GM21528 (cell line): ENCODE measurements around the gene ANAPC7.
A peak's percentile ranks its signal among the peaks of the same experiment; 100 is the strongest.
"Not testable (repeated sequence)": the region's sequence is repeated elsewhere in the genome, so short reads cannot be mapped to it uniquely, and the experiment has no call there.

ENCODE experiments used
- ATAC-seq: cut with Tn5 transposase; IDR thresholded peaks from one replicate; pipeline ENCODE4 v1.9.1; 2021; ENCODE audit warnings: mild to moderate bottlenecking, moderate library complexity; ENCODE audit not compliant: unreplicated experiment, low FRiP score

ANAPC7 gene

GRCh38 chr12:110378131-110378790 lies 25.2 kb downstream of the ANAPC7 start:
- not testable (repeated sequence) for ATAC-seq

DNA sequence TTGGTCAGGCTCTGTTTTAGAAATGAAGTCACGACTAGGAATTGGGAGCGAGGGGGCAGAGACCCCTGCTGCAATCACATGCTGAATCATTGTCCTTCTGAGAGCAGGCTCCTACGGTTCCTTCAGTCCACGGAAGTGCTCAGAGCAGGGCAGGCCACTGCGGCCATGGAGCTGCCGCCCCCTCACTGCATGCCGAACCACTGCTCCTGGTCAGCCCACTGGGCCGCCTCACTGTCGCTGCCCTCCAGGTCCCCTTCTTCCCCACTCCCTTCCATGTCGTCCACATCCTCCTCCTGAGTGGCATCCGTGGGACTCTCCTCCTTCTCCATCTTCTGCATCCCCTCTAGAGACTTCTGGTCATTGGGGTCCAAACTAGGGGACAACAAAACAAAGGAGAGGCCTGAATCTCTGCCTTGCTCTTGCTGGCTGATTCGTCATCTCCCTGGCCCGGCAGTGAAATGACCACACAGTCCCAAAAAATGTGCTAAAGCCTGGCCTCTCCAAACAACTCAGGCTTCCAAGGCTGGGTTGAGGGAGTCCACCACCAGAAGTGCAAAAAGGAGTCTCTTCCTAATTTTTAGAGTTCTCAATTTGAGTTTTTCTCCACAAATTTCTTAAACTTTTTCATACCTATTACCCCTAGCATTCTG lies 29.4 kb downstream of the ANAPC7 start:
- ATAC-seq = no peak

DNA sequence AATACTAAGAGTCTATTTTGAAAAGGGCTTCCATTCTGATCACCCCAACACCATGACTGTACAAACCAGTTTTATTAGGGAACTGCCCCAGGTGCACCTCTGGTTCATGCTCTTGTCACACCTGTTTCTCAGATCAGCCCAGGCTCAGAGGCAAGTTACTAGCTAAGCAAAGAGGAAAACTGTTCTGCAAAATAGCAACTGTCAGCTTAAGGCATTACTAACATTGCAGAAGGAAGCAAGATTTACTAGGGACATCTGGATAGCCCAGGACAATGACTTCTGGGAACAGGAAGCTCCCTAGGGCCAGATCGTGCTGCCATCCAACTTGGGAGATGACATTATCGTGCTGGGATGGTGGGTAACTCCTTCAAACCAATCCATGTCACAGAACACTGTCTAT lies 30.1 kb downstream of the ANAPC7 start:
- ATAC-seq = no peak

DNA sequence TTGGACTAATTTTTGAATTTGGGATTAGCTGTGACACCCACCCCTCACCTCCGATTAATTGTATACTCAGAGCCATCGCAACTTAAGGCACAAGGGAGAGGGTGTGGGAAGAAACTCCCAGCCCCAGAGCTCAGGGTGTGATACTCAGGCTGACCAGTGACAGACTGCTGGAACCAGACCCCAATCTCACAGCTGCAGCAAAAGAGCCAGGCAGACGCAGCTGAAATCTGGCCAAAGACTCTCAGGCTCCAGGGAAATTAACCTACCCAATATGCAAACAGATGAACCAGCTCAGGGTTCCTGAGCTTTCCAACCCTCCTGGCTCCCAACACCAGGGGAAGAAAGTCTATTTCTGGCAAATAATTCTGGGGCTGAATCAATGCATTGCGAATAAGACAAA lies 30.5 kb downstream of the ANAPC7 start:
- ATAC-seq = no peak

DNA sequence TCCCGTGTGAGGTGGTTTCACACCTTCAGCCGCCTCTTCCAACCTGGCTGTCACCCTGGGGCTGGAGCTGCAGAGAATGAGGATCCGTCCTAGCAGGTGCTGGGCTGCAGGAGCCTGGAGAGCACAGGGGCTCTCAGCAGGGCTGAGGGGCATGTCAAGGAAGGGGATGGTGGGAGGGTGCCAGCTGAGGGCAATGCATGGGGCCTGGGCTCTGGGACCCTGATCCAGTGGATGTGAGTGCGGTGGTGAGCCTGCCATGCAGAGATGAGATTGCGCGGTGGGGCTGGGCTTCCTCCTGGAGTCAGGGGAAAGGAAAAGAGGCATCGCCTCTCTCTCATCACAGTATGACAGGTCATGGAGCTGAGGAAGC lies 31.5 kb downstream of the ANAPC7 start:
- ATAC-seq = no peak

DNA sequence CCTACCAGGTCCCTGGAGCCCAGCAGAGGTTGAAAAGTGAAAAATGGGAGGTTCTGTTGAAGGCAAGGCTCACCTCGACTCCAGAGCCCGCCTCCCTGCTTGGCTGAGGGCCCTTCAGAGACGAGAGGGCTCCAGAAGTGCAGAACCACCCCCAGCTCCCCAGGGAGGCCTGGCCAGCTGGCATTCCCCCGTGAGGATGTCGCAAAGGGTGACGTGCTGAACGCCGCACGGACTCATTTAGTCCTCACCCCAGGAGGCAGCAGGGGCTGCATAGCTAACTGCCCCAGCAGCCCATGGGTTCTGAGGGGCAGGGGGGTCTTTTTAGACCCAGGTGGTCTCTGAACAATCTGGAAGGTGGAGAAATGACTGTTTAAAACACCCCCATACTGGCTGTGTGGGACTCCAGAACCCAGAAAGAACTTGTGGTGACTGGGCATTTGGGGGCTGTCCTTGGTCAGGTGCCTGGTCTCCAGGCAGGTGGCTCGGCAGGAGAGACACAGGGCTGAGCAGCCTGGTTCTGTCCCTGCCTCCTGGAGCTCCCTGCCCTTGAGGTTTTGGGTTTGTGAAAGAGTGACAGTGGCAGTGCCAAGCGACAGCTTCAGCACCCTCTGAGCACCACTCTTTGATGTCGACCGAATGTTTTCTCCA lies 32.0 kb downstream of the ANAPC7 start:
- peak; percentile 49 for ATAC-seq

DNA sequence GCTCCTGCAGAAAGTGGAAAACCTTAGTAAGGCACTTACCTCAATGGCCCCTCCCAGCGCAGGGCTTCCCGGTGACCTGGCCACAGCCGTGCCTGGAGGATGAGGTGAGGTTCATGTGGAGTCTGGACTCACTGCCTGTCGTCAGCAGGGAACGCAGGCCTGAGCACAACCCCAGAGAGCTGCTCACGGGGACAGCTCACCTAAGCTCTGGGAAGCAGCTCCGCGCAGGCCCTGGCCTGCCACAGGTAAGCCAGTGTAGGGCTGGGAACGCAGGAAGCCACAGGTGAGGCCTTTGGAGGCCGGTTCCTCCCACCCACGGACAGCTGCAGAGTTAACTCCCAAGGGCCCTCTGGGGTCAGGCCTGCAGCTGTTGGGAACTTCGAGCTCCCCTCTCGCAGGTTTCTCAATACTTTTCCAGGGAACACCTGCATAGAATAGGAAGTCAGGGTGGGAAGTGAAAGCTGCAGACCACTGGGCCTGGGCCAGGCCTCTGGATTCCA lies 32.7 kb downstream of the ANAPC7 start:
- ATAC-seq = no peak

DNA sequence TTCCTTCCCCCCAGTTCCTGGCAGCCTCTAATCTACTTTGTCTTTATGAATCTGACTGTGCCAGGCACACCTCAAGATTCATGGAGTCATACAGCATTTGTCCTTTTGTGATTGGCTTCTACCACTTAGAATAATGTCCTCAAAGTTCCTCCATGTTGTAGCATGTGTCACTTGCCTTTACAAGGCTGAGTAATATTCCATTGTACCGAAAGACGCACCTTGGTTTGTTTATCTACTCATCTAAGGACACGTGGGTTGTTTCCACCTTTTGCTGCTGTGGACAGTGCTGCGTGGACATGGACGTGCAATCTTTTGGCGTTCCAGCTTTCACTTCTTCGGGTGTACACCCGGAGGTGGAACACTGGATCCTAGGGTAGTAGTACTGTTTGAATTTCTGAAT lies 33.5 kb downstream of the ANAPC7 start:
- no peak for ATAC-seq

DNA sequence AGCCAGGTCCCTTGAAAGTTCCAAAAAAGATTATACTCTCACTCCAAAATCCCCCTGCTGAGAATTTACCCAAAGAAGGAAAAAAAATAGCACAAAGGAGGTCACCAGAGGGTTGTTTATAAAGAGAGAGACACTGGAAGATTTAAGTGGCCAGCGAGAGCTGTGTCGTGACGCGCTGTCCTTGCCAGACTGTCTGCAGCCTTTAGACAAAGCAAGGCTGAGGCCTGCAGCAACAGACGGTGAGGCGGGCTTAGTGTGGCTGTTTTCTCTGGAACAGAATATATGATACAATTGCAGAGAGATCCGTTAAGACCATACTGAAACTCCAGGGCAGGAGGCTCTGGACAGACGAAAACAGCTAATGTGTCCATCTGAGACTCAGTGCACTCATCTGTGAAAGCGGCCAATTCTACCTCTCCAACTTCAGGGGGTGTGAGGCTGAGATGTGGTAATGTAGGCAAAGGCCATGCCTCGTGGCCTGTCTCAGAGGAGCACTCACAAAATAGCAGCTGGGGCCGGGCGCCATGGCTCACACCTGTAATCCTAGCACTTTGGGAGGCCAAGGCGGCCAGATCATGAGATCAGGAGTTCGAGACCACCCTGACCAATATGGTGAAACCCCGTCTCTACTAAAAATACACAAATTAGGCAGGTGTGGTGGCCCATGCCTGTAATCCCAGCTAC lies 36.2 kb downstream of the ANAPC7 start:
- no peak for ATAC-seq

DNA sequence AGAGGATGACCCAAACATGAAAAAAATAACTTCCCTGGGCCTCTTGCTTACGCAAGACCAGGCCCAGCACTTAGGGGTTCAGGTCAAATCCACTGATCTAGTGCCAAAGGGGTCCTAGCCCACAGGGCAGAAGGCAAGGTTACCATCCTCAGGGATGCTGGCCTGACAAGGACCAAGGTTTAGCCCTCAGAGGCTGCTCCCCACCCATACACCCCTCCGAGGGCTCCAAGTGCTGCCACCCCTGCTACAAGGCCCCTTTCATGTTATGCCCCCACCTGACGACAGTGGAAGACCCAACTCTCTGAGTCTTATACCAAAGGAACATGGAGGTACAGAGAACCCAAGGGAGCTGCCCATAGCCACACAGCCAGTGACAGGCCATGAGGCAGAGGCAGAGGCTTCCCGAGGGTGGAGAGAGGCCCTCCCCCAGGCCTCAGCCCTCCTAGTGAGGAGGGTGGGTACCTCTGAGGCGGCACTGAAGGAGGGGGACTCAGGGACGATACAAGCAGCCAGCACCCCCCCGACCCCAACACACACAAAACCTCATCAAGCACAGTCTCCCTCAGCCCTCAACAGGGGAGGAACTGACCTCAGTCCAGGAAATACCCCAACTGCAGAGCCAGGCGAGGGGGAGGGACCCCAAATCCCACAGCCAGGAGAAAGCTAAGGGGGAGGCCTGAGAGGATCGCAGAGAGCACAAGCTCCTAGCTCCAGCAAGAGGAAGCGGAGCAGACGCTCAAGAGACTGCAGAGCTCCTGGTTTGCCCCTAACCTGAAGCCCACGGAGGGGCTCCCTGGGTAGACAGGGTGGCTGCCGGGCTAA lies 37.0 kb downstream of the ANAPC7 start:
- ATAC-seq = no peak

- ATAC-seq = no peak
Observed at GRCh38 chr12:110365489-110366320, 37.8 kb downstream of the ANAPC7 start.

- ATAC-seq = no peak
Observed at GRCh38 chr12:110361216-110361615, 42.3 kb downstream of the ANAPC7 start.

DNA sequence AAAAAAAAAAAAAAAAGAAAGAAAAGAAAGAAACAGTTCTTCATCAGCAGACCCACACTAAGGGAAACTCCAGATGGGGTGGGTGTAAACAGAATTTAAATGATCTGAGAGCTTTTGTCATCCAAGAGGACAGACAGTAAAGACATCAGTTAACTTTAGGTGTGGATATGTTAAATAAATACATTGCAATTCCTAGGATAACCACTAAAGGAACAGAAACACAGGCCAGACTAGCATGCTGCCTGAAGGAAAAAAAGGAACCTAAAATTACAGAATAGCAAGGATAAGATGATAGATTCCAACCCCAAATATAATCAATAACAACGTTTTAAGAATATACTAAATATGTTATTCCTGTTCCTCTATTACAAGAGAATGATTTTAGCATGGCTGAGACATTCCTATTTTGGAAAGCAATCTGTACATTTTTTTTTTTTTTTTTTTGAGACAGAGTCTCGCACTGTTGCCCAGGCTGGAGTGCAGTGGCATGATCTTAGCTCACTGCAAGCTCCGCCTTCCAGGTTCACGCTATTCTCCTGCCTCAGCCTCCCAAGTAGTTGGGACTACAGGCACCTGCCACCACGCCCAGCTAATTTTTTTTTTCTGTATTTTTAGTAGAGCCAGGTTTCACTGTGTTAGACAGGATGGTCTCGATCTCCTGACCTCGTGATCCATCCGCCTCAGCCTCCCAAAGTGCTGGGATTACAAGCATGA lies 45.0 kb downstream of the ANAPC7 start:
- not testable (repeated sequence) for ATAC-seq

- no peak for ATAC-seq
Observed at GRCh38 chr12:110355073-110355472, 48.4 kb downstream of the ANAPC7 start.

DNA sequence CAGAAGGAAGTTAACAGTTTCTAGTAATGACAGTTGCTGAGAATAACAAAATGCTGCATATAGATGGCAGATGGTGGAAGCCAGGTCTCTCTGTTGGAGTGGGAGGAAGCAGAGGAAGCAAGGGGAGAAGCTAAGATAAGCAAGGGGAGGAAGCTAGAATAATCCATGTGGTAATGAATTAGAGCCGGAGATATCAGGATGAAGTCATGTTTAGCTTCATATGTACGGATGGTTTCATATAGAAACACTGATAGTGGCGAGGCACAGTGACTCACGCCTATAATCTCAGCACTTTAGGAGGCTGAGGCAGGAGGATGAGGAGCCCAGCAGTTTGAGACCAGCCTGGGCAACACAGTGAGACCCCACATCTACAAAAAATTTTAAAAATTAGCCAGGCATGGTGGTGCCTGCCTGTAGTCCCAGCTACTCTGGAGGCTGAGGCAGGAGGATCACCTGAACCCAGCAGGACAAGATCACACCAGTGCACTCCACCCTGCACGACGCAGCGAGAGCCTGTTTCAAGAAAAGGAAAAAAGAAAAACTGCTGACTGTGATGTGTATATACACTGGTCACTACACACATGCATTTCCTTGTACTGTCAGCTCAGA lies 49.2 kb downstream of the ANAPC7 start:
- ATAC-seq = no peak

- ATAC-seq = no peak
Observed at GRCh38 chr12:110353211-110353965, 50.1 kb downstream of the ANAPC7 start.

GRCh38 chr12:110352401-110352800 lies 51.1 kb downstream of the ANAPC7 start:
- no peak for ATAC-seq

DNA sequence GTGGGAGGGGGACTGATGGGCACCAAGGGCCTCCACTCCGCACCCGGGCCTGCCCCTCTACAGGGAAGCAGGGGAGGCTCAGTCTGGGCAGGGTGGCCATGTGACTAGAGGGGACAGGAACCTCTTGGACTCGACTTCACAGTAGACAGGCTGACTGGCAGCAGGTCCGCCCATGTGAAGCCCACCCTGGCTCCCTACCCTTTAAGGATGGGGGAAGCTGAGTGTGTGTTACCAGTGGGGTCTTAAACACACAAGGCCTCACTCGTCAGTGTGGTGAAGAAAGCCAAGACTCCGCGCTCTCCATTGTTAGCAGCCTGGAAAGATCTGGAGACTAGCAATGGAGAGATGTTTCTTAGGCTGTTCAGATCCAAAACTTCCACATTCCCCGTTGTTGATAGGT lies 52.4 kb downstream of the ANAPC7 start:
- no peak for ATAC-seq
